ENCODE results near the gene FOXK1.

FOXK1 gene

DNA sequence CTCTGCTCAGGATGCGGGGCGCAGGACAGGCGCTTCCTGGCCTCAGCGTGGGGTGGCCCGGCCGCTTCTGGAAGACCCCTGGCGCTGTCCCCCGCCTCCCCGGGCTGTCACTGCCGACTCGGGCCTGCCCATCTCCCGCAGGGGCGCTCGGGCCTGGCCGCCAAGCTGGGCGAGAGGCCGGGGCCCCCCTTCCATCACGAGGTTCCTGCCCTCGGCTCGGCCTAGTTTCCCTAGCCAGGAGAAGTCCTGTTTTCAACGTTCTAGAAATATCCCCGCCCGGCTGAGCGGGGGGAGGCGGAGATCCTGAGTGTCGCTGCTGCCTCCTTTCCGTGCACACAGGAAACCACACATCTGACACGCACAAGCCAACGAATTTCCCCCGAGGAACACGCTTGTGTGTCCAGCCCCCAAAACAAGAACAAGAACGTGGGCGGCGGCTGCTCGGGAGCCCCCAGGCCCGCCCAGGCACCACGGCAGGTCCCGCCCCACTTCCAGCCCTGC, 127.0 kb downstream of the FOXK1 start:
- Histone ChIP-seq H2AK5ac (ENCODE audit: low read depth, low read length) (peak overlapping the region; percentile 74), H2BK15ac (ENCODE audit: low read length) (peak overlapping the region; percentile 99), H3K27ac (replicated peaks; ENCODE audit: low read length) (no peak overlapping the region), H3K9me3 (replicated peaks in 1 of 2; ENCODE audit: control insufficient read depth in 2 of 2, insufficient read depth in 1 of 2, low read depth in 1 of 2, low read length in 2 of 2) (no peaks in the 10 kb centered on the region), H2BK5ac (ENCODE audit: low read length) (no peak overlapping the region), H3K14ac (ENCODE audit: low read length) (no peak overlapping the region), H3K27me3 (ENCODE audit: control insufficient read depth in 3 of 3, insufficient read depth in 3 of 3, low read depth in 1 of 3, low read length in 3 of 3) (no peaks in the 10 kb centered on the region), H2AFZ (ENCODE audit: low read length) (no peak overlapping the region), H2BK120ac (ENCODE audit: low read depth, low read length) (no peak overlapping the region), H3K4me2 (ENCODE audit: insufficient read depth, low read length, poor library complexity, severe bottlenecking) (no peak overlapping the region), H3K4me1 (ENCODE audit: control insufficient read depth in 2 of 2, insufficient read depth in 1 of 2, low read depth in 1 of 2, low read length in 2 of 2) (peaks cover 0 to 1% of the 10 kb centered on the region in 2 donors), H3K4me3 (ENCODE audit: low read length in 2 of 2) (no peak overlapping the region), H3K18ac (ENCODE audit: low read length) (no peak overlapping the region), H3K4ac (ENCODE audit: low read length) (no peak overlapping the region), H3K23ac (ENCODE audit: low read depth, low read length, poor library complexity) (peak overlapping the region; percentile 91), H4K8ac (ENCODE audit: low read depth, low read length) (peak overlapping the region; percentile 23), H3K9ac (ENCODE audit: low read depth, low read length, poor library complexity) (no peak overlapping the region), H3K79me1 (ENCODE audit: low read depth, low read length) (no peaks in the 10 kb centered on the region), H4K91ac (ENCODE audit: low read depth, low read length, poor library complexity) (no peak overlapping the region), H3K36me3 (replicated peaks in 1 of 2; ENCODE audit: control insufficient read depth in 2 of 2, insufficient read depth in 2 of 2, low read length in 2 of 2) (peaks cover 0 to 4% of the 10 kb centered on the region in 2 donors), H2BK12ac (ENCODE audit: low read length) (no peak overlapping the region)
- WGBS, 2 donors (ENCODE audit: extremely low coverage in 2 of 2, insufficient read length in 2 of 2, insufficient replicate concordance in 1 of 2): no CpG with 5 or more reads among the region's 38 CpGs
- no peak for DNase-seq (ENCODE audit: low spot score)

DNA sequence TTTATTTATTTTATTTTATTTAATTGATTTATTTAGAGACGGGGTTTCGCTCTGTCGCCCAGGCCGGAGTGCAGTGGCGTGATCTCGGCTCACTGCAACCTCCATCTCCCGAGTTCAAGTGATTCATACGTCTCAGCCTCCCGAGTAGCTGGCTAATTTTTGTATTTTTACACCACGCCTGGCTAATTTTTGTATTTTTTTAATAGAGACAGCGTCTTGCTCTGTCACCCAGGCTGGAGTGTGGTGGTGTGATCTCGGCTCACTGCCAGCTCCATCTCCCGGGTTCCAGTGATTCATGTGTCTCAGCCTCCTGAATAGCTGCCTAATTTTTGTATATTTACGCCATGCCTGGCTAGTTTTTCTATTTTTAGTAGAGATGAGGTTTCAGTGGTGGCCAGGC, 127.6 kb downstream of the FOXK1 start:
- Histone ChIP-seq H4K8ac (ENCODE audit: low read depth, low read length) (no peak overlapping the region), H3K4me3 (ENCODE audit: low read length in 2 of 2) (no peak overlapping the region), H3K27ac (replicated peaks; ENCODE audit: low read length) (no peak overlapping the region), H2BK12ac (ENCODE audit: low read length) (no peak overlapping the region), H3K79me1 (ENCODE audit: low read depth, low read length) (no peaks in the 10 kb centered on the region), H2AFZ (ENCODE audit: low read length) (no peak overlapping the region), H3K18ac (ENCODE audit: low read length) (no peak overlapping the region), H3K36me3 (replicated peaks in 1 of 2; ENCODE audit: control insufficient read depth in 2 of 2, insufficient read depth in 2 of 2, low read length in 2 of 2) (peaks cover 0 to 4% of the 10 kb centered on the region in 2 donors), H3K4ac (ENCODE audit: low read length) (no peak overlapping the region), H3K27me3 (ENCODE audit: control insufficient read depth in 3 of 3, insufficient read depth in 3 of 3, low read depth in 1 of 3, low read length in 3 of 3) (no peaks in the 10 kb centered on the region), H3K4me2 (ENCODE audit: insufficient read depth, low read length, poor library complexity, severe bottlenecking) (no peak overlapping the region), H2AK5ac (ENCODE audit: low read depth, low read length) (no peak overlapping the region), H3K9ac (ENCODE audit: low read depth, low read length, poor library complexity) (no peak overlapping the region), H3K4me1 (ENCODE audit: control insufficient read depth in 2 of 2, insufficient read depth in 1 of 2, low read depth in 1 of 2, low read length in 2 of 2) (peaks cover 0 to 1% of the 10 kb centered on the region in 2 donors), H4K91ac (ENCODE audit: low read depth, low read length, poor library complexity) (no peak overlapping the region), H3K23ac (ENCODE audit: low read depth, low read length, poor library complexity) (no peak overlapping the region), H3K9me3 (replicated peaks in 1 of 2; ENCODE audit: control insufficient read depth in 2 of 2, insufficient read depth in 1 of 2, low read depth in 1 of 2, low read length in 2 of 2) (no peaks in the 10 kb centered on the region), H2BK5ac (ENCODE audit: low read length) (no peak overlapping the region), H3K14ac (ENCODE audit: low read length) (no peak overlapping the region), H2BK120ac (ENCODE audit: low read depth, low read length) (no peak overlapping the region), H2BK15ac (ENCODE audit: low read length) (no peak overlapping the region)
- DNase-seq (ENCODE audit: low spot score): no peak
- no CpG with 5 or more reads among the region's 14 CpGs for WGBS, 2 donors (ENCODE audit: extremely low coverage in 2 of 2, insufficient read length in 2 of 2, insufficient replicate concordance in 1 of 2)

DNA sequence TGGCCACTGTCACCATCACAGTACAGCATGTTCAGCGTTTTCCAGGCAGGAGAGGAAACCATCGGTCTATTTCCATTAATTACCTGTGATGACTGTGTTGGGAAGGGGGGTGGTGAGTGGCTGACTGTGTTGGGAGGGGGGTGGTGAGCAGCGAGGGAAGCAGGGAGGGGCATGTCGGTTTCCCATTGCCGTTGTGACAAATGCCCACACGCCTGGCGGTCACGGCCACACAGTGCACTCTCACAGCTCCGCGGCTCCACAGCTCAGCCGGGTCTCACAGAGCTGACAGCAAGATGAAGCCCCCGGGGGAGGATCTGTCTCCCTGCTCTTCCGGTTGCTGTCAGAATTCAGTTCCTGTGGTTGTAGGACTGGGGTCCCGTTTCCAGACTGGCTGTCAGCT, 132.3 kb downstream of the FOXK1 start:
- Histone ChIP-seq H3K4ac (ENCODE audit: low read length) (no peak overlapping the region), H3K18ac (ENCODE audit: low read length) (no peak overlapping the region), H3K9ac (ENCODE audit: low read depth, low read length, poor library complexity) (no peak overlapping the region), H4K91ac (ENCODE audit: low read depth, low read length, poor library complexity) (no peak overlapping the region), H3K79me1 (ENCODE audit: low read depth, low read length) (no peaks in the 10 kb centered on the region), H3K4me2 (ENCODE audit: insufficient read depth, low read length, poor library complexity, severe bottlenecking) (no peak overlapping the region), H3K27ac (replicated peaks; ENCODE audit: low read length) (no peak overlapping the region), H2AK5ac (ENCODE audit: low read depth, low read length) (no peak overlapping the region), H3K9me3 (replicated peaks in 1 of 2; ENCODE audit: control insufficient read depth in 2 of 2, insufficient read depth in 1 of 2, low read depth in 1 of 2, low read length in 2 of 2) (no peaks in the 10 kb centered on the region), H2BK5ac (ENCODE audit: low read length) (no peak overlapping the region), H3K36me3 (replicated peaks in 1 of 2; ENCODE audit: control insufficient read depth in 2 of 2, insufficient read depth in 2 of 2, low read length in 2 of 2) (peaks cover 0 to 4% of the 10 kb centered on the region in 2 donors), H2BK120ac (ENCODE audit: low read depth, low read length) (no peak overlapping the region), H3K4me1 (ENCODE audit: control insufficient read depth in 2 of 2, insufficient read depth in 1 of 2, low read depth in 1 of 2, low read length in 2 of 2) (no peaks in the 10 kb centered on the region), H2BK12ac (ENCODE audit: low read length) (no peak overlapping the region), H3K4me3 (ENCODE audit: low read length in 2 of 2) (no peak overlapping the region), H2AFZ (ENCODE audit: low read length) (no peak overlapping the region), H2BK15ac (ENCODE audit: low read length) (no peak overlapping the region), H3K27me3 (ENCODE audit: control insufficient read depth in 3 of 3, insufficient read depth in 3 of 3, low read depth in 1 of 3, low read length in 3 of 3) (no peaks in the 10 kb centered on the region), H3K14ac (ENCODE audit: low read length) (no peak overlapping the region), H4K8ac (ENCODE audit: low read depth, low read length) (no peak overlapping the region), H3K23ac (ENCODE audit: low read depth, low read length, poor library complexity) (peak overlapping the region; percentile 60)
- no CpG with 5 or more reads among the region's 14 CpGs for WGBS, 2 donors (ENCODE audit: extremely low coverage in 2 of 2, insufficient read length in 2 of 2, insufficient replicate concordance in 1 of 2)
- DNase-seq (ENCODE audit: low spot score): no peak

DNA sequence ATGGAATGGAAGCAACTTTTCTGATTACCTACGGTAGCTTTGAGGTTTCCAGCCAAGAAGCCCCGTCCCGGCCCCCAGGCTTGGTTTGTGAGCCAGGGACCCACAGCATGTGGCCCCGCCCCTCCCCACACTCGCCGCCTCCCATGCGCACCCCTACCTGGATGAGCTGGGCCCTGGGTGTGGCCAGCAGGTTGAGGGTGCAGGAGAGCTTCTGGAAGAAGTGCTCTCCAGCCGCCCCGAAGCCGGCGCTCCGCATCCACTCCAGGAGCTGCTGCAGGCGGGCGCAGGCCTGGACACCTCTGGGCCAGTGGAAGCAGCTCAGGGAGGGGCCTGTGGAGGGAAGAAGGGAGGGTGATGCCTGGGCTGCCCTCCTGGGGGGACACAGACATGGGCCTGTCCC, 133.0 kb downstream of the FOXK1 start:
- Histone ChIP-seq H3K4me1 (ENCODE audit: control insufficient read depth in 2 of 2, insufficient read depth in 1 of 2, low read depth in 1 of 2, low read length in 2 of 2) (no peaks in the 10 kb centered on the region), H3K4ac (ENCODE audit: low read length) (no peak overlapping the region), H3K9me3 (replicated peaks in 1 of 2; ENCODE audit: control insufficient read depth in 2 of 2, insufficient read depth in 1 of 2, low read depth in 1 of 2, low read length in 2 of 2) (no peaks in the 10 kb centered on the region), H2BK15ac (ENCODE audit: low read length) (peak overlapping the region; percentile 58), H3K4me3 (ENCODE audit: low read length in 2 of 2) (no peak overlapping the region), H4K91ac (ENCODE audit: low read depth, low read length, poor library complexity) (no peak overlapping the region), H2BK5ac (ENCODE audit: low read length) (peak overlapping the region; percentile 53), H3K9ac (ENCODE audit: low read depth, low read length, poor library complexity) (peak overlapping the region; percentile 60), H2AFZ (ENCODE audit: low read length) (no peak overlapping the region), H2AK5ac (ENCODE audit: low read depth, low read length) (no peak overlapping the region), H3K36me3 (replicated peaks in 1 of 2; ENCODE audit: control insufficient read depth in 2 of 2, insufficient read depth in 2 of 2, low read length in 2 of 2) (peaks cover 0 to 4% of the 10 kb centered on the region in 2 donors), H2BK12ac (ENCODE audit: low read length) (no peak overlapping the region), H3K23ac (ENCODE audit: low read depth, low read length, poor library complexity) (no peak overlapping the region), H3K18ac (ENCODE audit: low read length) (peak overlapping the region; percentile 76), H3K79me1 (ENCODE audit: low read depth, low read length) (no peaks in the 10 kb centered on the region), H3K27ac (replicated peaks; ENCODE audit: low read length) (no peak overlapping the region), H4K8ac (ENCODE audit: low read depth, low read length) (no peak overlapping the region), H3K27me3 (ENCODE audit: control insufficient read depth in 3 of 3, insufficient read depth in 3 of 3, low read depth in 1 of 3, low read length in 3 of 3) (no peaks in the 10 kb centered on the region), H3K4me2 (ENCODE audit: insufficient read depth, low read length, poor library complexity, severe bottlenecking) (no peak overlapping the region), H2BK120ac (ENCODE audit: low read depth, low read length) (no peak overlapping the region), H3K14ac (ENCODE audit: low read length) (peak overlapping the region; percentile 3)
- DNase-seq (ENCODE audit: low spot score): no peak
- WGBS, 2 donors (ENCODE audit: extremely low coverage in 2 of 2, insufficient read length in 2 of 2, insufficient replicate concordance in 1 of 2): no CpG with 5 or more reads among the region's 14 CpGs

Data from neuronal stem cell (in vitro differentiated cells).